ENCODE data around the gene RPS6KA2. TPM values are rescaled to one million over a fixed set of nuclear protein-coding genes. Genes with fewer than 3 reads are reported as not detected.
"Not testable (repeated sequence)": the region's sequence is repeated elsewhere in the genome, so short reads cannot be mapped to it uniquely, and the experiment has no call there.

RPS6KA2 gene
- total RNA-seq, 1 donor from 2014 or later: 10.4 TPM

DNA sequence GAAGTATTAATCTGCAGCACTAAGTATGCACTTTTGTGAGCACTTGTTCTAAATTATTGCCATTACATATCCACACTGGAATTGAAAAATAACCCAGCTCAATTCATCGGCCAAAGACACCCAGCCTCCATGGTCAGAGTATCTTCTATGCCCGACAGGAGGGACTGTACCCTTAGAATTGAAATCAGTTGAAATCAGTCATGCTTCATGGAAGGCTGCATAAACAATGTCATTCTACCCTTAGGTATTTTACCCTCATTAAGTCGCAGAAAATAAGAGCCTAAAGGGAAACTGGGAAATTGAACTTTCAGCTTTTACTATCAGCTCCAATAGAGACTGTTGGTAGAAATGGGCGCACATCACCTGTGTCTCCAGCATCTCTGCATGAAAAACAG lies 37.7 kb downstream of the RPS6KA2 start:
- H3K36me3 ChIP-seq (ENCODE audit: control insufficient read depth in 3 of 3, insufficient read depth in 3 of 3, low read length in 3 of 3): no peaks in the 10 kb centered on the region
- no peak overlapping the region for H3K9ac ChIP-seq (ENCODE audit: low read depth in 1 of 3, low read length in 3 of 3)
- H3K27ac ChIP-seq (ENCODE audit: low read depth, low read length): no peak overlapping the region
- H3K4me1 ChIP-seq (ENCODE audit: control insufficient read depth in 3 of 3, insufficient read depth in 3 of 3, low read length in 3 of 3): peaks cover 17 to 32% (median 26%) of the 10 kb centered on the region in 3 donors
- no peaks in the 10 kb centered on the region for H3K9me3 ChIP-seq (ENCODE audit: control insufficient read depth in 3 of 3, low read length in 3 of 3)
- H3K4me3 ChIP-seq (ENCODE audit: low read length in 3 of 3): no peak overlapping the region
- no peaks in the 10 kb centered on the region for H3K27me3 ChIP-seq (ENCODE audit: control insufficient read depth in 3 of 3, insufficient read depth in 3 of 3, low read length in 3 of 3)

DNA sequence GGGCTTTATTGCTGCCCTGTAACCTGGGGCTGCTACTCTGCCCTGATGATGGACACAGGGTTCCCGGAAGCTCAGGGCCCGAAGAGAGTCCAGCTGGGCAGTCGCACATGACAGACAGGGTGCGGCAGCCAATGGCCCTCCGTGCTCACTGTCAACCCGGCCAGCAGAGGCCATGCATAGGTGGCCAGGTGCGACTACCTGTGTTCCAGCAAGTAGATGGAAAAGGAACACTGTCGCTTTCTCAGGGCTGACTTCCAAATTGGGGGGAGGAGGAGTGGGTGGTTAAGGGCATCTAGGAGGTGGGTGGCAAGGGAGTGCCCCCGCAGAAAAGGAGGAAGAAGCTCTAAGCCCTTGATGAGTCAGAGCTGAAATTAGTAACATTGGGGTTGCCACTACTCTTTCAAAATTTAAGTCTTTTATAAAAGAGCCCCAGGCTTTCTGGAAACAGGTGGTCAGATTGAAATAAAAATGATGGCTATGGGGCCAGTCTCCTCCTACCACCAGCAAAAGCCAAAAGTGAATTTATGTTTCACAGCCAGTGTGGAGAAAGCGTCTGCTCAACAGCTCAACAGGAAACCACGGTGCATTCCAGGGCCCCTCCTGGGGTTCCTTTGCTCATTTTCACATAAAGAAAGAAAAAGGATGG lies 38.2 kb downstream of the RPS6KA2 start:
- Histone ChIP-seq H3K27me3 (ENCODE audit: control insufficient read depth in 3 of 3, insufficient read depth in 3 of 3, low read length in 3 of 3) (no peaks in the 10 kb centered on the region), H3K36me3 (ENCODE audit: control insufficient read depth in 3 of 3, insufficient read depth in 3 of 3, low read length in 3 of 3) (no peaks in the 10 kb centered on the region), H3K9ac (ENCODE audit: low read depth in 1 of 3, low read length in 3 of 3) (no peak overlapping the region), H3K27ac (ENCODE audit: low read depth, low read length) (no peak overlapping the region), H3K4me1 (ENCODE audit: control insufficient read depth in 3 of 3, insufficient read depth in 3 of 3, low read length in 3 of 3) (peaks cover 17 to 32% (median 26%) of the 10 kb centered on the region in 3 donors), H3K9me3 (ENCODE audit: control insufficient read depth in 3 of 3, low read length in 3 of 3) (no peaks in the 10 kb centered on the region), H3K4me3 (ENCODE audit: low read length in 3 of 3) (peak overlapping the region in 1 of 3 donors; percentile 17)

DNA sequence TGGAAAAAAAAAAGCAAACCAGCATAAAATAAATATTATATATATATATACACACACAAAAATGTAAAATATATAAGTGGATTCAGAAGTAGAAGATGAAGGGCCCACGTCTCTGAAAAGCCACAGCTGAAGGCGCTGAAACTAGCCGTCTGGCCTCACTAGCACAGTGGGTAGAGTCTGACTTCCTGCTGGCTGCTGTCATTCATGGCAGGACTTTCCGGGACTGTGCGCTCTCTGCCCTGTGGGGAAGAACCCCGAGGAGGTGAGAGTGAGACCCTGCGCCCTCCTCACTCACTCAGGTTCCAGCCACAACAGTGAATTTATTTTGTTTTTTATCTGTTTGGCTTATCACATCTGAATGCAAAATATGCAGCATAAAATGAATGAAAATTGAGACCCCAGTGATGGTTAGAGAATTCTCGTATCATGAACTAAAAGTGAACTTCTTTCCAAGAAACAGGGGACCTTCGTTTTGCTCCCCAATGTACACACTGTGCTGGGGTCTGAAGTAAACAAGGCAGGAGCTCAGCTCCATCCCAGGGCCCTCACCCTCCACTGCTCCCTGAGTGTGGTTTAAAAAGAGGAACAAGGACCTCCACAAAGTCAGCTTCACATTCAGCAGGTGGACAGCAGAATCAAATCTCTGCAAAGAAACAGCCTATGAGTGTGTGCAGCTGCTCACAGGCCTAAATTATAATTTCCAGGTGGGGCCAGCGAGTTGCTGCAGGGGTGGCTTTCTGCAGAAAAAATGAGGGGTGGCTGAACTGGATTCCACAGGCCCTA lies 39.2 kb downstream of the RPS6KA2 start:
- H3K9ac ChIP-seq (ENCODE audit: low read depth in 1 of 3, low read length in 3 of 3): no peak overlapping the region
- no peaks in the 10 kb centered on the region for H3K9me3 ChIP-seq (ENCODE audit: control insufficient read depth in 3 of 3, low read length in 3 of 3)
- H3K4me1 ChIP-seq (ENCODE audit: control insufficient read depth in 3 of 3, insufficient read depth in 3 of 3, low read length in 3 of 3): peaks cover 17 to 32% (median 26%) of the 10 kb centered on the region in 3 donors
- H3K27me3 ChIP-seq (ENCODE audit: control insufficient read depth in 3 of 3, insufficient read depth in 3 of 3, low read length in 3 of 3): no peaks in the 10 kb centered on the region
- no peak overlapping the region for H3K27ac ChIP-seq (ENCODE audit: low read depth, low read length)
- H3K36me3 ChIP-seq (ENCODE audit: control insufficient read depth in 3 of 3, insufficient read depth in 3 of 3, low read length in 3 of 3): no peaks in the 10 kb centered on the region
- no peak overlapping the region for H3K4me3 ChIP-seq (ENCODE audit: low read length in 3 of 3)

DNA sequence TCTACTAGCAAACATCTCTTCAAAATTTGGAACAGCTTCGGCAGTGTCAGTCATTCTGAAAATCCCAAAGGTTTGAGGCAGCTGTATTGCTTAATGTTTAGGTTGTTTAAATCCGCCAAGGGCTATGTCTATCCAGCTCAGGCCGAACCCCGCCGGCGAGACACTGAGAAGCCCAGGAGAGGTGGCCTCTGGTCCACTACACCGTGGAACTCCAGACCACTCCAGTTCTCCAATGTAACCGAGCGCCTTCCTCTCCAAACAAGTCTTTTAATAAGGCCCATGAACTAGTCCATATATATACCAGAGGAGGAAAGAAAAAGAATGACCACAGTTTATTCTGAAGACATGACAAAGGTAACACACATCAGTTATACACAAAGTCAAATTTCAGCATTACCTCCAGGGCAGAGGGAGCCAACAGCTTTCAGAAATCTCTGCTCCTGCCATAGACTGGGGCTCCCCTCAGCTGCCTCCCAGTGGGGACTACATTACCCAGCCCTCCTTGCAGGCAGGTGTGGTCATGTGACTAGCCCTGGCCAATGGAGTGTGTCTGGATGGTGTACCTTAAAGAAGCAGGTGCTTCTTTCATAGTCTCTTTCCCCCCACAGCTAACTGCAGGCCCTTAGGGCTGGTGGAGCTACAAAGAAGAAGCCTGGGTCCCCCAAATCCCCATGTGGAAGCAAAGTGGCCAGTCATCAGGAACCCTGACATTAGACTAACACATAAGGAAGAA lies 40.5 kb downstream of the RPS6KA2 start, which contains the start of gene RAMACL:
RAMACL (minus strand) TSS at position 255 of the 733 bp plus-strand sequence; CDS start at position 54, 201 bp downstream.
- no peaks in the 10 kb centered on the region for H3K9me3 ChIP-seq (ENCODE audit: control insufficient read depth in 3 of 3, low read length in 3 of 3)
- H3K27ac ChIP-seq (ENCODE audit: low read depth, low read length): no peak within 1 kb of the TSS
- H3K9ac ChIP-seq (ENCODE audit: low read depth in 1 of 3, low read length in 3 of 3): no peak within 1 kb of the TSS
- H3K27me3 ChIP-seq (ENCODE audit: control insufficient read depth in 3 of 3, insufficient read depth in 3 of 3, low read length in 3 of 3): no peaks in the 10 kb centered on the region
- no peak within 1 kb of the TSS for H3K4me3 ChIP-seq (ENCODE audit: low read length in 3 of 3)
- no peaks in the 10 kb centered on the region for H3K36me3 ChIP-seq (ENCODE audit: control insufficient read depth in 3 of 3, insufficient read depth in 3 of 3, low read length in 3 of 3)
- H3K4me1 ChIP-seq (ENCODE audit: control insufficient read depth in 3 of 3, insufficient read depth in 3 of 3, low read length in 3 of 3): peaks cover 17 to 26% (median 23%) of the 10 kb centered on the region in 3 donors

DNA sequence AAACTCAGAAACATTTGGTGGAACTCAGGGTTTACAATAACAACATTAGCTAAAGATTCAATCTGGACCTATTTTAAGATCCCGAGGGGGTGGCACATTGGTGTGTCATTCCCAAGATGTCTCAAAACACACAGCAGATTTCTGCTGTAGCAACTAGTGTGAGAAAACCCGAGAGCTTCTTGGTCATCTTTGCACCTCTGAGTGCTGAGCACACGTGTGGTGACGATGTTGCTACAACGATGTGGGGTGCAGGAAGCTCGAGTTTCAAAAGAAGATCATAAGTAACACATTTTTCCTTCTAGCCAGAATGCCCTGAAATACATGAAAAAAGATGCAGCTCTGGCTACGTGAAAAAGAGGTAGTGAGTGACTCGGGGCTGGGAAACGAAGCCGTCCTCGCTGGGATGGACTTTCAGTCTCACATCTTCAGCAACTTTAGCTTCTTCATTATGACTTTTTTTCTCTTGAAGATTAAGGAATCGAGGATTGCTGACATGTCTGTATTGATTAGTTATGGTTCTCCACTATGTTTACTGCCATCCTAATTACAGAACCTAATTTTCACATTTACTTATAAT lies 42.1 kb downstream of the RPS6KA2 start:
- no peak overlapping the region for H3K27ac ChIP-seq (ENCODE audit: low read depth, low read length)
- H3K36me3 ChIP-seq (ENCODE audit: control insufficient read depth in 3 of 3, insufficient read depth in 3 of 3, low read length in 3 of 3): no peaks in the 10 kb centered on the region
- peaks cover 14 to 21% (median 17%) of the 10 kb centered on the region in 3 donors for H3K4me1 ChIP-seq (ENCODE audit: control insufficient read depth in 3 of 3, insufficient read depth in 3 of 3, low read length in 3 of 3)
- H3K27me3 ChIP-seq (ENCODE audit: control insufficient read depth in 3 of 3, insufficient read depth in 3 of 3, low read length in 3 of 3): no peaks in the 10 kb centered on the region
- H3K9ac ChIP-seq (ENCODE audit: low read depth in 1 of 3, low read length in 3 of 3): no peak overlapping the region
- H3K4me3 ChIP-seq (ENCODE audit: low read length in 3 of 3): no peak overlapping the region
- H3K9me3 ChIP-seq (ENCODE audit: control insufficient read depth in 3 of 3, low read length in 3 of 3): no peaks in the 10 kb centered on the region

DNA sequence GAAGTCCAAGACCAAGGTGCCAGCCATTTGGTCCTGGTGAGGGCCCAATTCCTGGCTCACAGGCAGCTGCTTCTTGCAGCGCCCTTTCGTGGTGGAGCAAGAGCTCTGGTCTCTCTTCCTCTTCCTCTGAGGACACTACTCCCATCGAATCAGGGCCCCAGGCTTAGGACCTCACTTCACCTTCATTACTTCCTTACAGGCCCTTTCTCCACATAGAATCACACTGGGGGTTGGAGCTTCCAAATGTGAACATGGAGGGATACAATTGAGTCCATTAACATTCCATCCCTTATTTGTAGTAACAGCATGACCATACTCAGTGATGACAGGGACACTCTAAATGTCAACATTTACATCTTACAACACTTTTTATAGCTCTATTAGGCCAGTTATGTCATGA lies 42.9 kb downstream of the RPS6KA2 start:
- Histone ChIP-seq H3K27ac (ENCODE audit: low read depth, low read length) (no peak overlapping the region), H3K27me3 (ENCODE audit: control insufficient read depth in 3 of 3, insufficient read depth in 3 of 3, low read length in 3 of 3) (no peaks in the 10 kb centered on the region), H3K4me3 (ENCODE audit: low read length in 3 of 3) (no peak overlapping the region), H3K4me1 (ENCODE audit: control insufficient read depth in 3 of 3, insufficient read depth in 3 of 3, low read length in 3 of 3) (peaks cover 8 to 15% (median 9%) of the 10 kb centered on the region in 3 donors), H3K36me3 (ENCODE audit: control insufficient read depth in 3 of 3, insufficient read depth in 3 of 3, low read length in 3 of 3) (no peaks in the 10 kb centered on the region), H3K9ac (ENCODE audit: low read depth in 1 of 3, low read length in 3 of 3) (no peak overlapping the region), H3K9me3 (ENCODE audit: control insufficient read depth in 3 of 3, low read length in 3 of 3) (no peaks in the 10 kb centered on the region)

DNA sequence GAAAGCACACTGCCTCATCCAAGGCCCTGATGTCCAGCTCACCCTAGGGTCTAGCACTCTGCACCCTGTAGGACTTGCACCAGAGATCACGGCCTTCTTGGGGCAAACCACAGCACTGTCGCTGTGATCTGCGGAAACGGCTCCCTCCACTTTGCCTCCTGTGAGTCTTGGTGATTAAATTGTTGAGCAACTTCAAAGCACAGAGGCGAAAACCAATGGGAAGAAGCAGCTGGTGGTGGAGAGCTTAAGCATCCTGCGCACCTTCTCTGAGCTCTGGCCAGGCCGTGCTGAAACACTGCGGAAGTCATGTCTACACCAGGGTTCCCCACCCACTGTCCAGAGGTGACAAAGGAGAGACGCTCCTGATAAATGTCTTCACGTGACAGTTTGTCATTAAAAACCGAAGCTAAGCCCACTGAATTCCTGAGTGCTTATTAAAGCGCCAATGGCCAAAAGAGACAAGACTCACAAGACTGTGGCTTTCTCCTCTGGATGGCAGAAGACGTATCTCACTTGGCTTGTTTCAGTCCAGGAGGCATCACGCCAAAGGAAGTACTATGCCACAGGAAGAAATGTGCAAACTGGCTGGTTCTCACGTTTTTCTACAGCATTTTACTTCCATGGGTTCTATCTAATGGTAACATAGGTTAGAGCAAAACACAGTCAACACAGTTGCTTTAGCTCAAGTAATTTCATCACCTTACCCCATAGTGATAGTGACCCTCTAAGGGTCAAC lies 43.7 kb downstream of the RPS6KA2 start:
- Histone ChIP-seq H3K27ac (ENCODE audit: low read depth, low read length) (no peak overlapping the region), H3K36me3 (ENCODE audit: control insufficient read depth in 3 of 3, insufficient read depth in 3 of 3, low read length in 3 of 3) (no peaks in the 10 kb centered on the region), H3K9me3 (ENCODE audit: control insufficient read depth in 3 of 3, low read length in 3 of 3) (no peaks in the 10 kb centered on the region), H3K27me3 (ENCODE audit: control insufficient read depth in 3 of 3, insufficient read depth in 3 of 3, low read length in 3 of 3) (no peaks in the 10 kb centered on the region), H3K4me1 (ENCODE audit: control insufficient read depth in 3 of 3, insufficient read depth in 3 of 3, low read length in 3 of 3) (peaks cover 2 to 8% (median 2%) of the 10 kb centered on the region in 3 donors), H3K9ac (ENCODE audit: low read depth in 1 of 3, low read length in 3 of 3) (no peak overlapping the region), H3K4me3 (ENCODE audit: low read length in 3 of 3) (no peak overlapping the region)

DNA sequence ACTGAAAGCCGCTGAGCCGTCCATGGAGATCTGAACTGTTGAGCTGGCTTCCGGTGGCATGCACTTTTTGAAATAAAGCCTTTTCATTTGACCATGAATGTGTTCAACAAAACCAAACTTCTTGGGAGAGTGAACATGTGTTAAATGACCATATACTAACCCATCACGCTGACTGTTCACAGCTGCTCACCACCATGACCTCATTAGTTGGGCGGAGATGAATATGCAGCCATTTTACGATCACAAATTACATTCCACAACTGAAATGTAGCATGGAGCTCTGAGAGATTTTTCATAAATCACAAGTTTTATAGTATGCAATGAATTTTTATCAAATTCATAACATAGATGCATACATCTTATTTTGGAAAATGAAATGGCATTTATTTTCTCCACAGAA lies 44.8 kb downstream of the RPS6KA2 start:
- H3K4me1 ChIP-seq (ENCODE audit: control insufficient read depth in 3 of 3, insufficient read depth in 3 of 3, low read length in 3 of 3): peaks cover 0 to 6% (median 0%) of the 10 kb centered on the region in 3 donors
- H3K9me3 ChIP-seq (ENCODE audit: control insufficient read depth in 3 of 3, low read length in 3 of 3): no peaks in the 10 kb centered on the region
- H3K4me3 ChIP-seq (ENCODE audit: low read length in 3 of 3): no peak overlapping the region
- H3K27me3 ChIP-seq (ENCODE audit: control insufficient read depth in 3 of 3, insufficient read depth in 3 of 3, low read length in 3 of 3): no peaks in the 10 kb centered on the region
- no peak overlapping the region for H3K27ac ChIP-seq (ENCODE audit: low read depth, low read length)
- H3K36me3 ChIP-seq (ENCODE audit: control insufficient read depth in 3 of 3, insufficient read depth in 3 of 3, low read length in 3 of 3): no peaks in the 10 kb centered on the region
- H3K9ac ChIP-seq (ENCODE audit: low read depth in 1 of 3, low read length in 3 of 3): no peak overlapping the region

DNA sequence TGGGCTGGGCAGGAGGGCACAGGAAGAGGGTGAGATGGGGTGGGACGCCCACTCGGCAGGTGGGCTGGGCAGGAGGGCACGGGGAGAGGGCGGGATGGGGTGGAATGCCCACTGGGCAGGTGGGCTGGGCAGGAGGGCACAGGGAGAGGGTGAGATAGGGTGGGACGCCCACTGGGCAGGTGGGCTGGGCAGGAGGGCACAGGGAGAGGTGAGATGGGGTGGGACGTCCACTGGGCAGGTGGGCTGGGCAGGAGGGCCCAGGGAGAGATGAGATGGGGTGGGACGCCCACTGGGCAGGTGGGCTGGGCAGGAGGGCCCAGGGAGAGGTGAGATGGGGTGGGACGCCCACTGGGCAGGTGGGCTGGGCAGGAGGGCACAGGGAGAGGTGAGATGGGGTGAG lies 45.2 kb downstream of the RPS6KA2 start:
- not testable (repeated sequence) for H3K36me3 ChIP-seq (ENCODE audit: control insufficient read depth in 3 of 3, insufficient read depth in 3 of 3, low read length in 3 of 3); H3K27me3 ChIP-seq (ENCODE audit: control insufficient read depth in 3 of 3, insufficient read depth in 3 of 3, low read length in 3 of 3); H3K4me3 ChIP-seq (ENCODE audit: low read length in 3 of 3); H3K27ac ChIP-seq (ENCODE audit: low read depth, low read length); H3K9ac ChIP-seq (ENCODE audit: low read depth in 1 of 3, low read length in 3 of 3); H3K9me3 ChIP-seq (ENCODE audit: control insufficient read depth in 3 of 3, low read length in 3 of 3); H3K4me1 ChIP-seq (ENCODE audit: control insufficient read depth in 3 of 3, insufficient read depth in 3 of 3, low read length in 3 of 3)

All from skeletal muscle tissue (tissue), 4 donors.